Left ventricle myocardium inferior (tissue), 1 donor: Measurements from ENCODE around the gene GLA. TPM values are rescaled to one million over a fixed set of nuclear protein-coding genes. Genes with fewer than 3 reads are reported as not detected.
A peak's percentile ranks its signal among the peaks of the same experiment; 100 is the strongest.

Experiments
- DNase-seq: peaks from one replicate; pipeline ENCODE4 v3.0.0-alpha.2; 2020
- H3K27ac ChIP-seq: fragments of 200-600 bp; replicated peaks from 2 replicates; pipeline ENCODE4 v1.8.0; 2021
- H3K27me3 ChIP-seq: fragments of 200-600 bp; 2 replicates; pipeline ENCODE4 v1.8.0; 2021; ENCODE audit warnings: low read depth
- H3K36me3 ChIP-seq: fragments of 200-600 bp; 2 replicates; pipeline ENCODE4 v1.8.0; 2021
- H3K4me1 ChIP-seq: fragments of 200-600 bp; 2 replicates; pipeline ENCODE4 v1.8.0; 2021
- H3K4me3 ChIP-seq: fragments of 200-600 bp; 2 replicates; pipeline ENCODE4 v1.8.0; 2021; ENCODE audit warnings: mild to moderate bottlenecking, moderate library complexity
- H3K9me3 ChIP-seq: fragments of 200-600 bp; replicated peaks from 2 replicates; pipeline ENCODE4 v1.8.0; 2021
- intact Hi-C: fragments of 100-400 bp; cut with micrococcal nuclease; formaldehyde crosslinking; loops from one replicate; pipeline ENCODE4 v1.11.0; 2022
- total RNA-seq: library from RNA; stranded (reverse); fragmentation: NEBNext Ultra II Directional; extraction: Animal tissue kit (Norgen Biotek cat#: 25700); gene quantifications from one replicate; pipeline ENCODE4 v1.2.1, GENCODE V29; 2021
- TF ChIP-seq, protein P1 (sequence below): fragments of 200-600 bp; IDR thresholded peaks from 2 replicates; pipeline ENCODE4 v1.8.0; 2021; ENCODE audit warnings: antibody characterized with exemption, mild to moderate bottlenecking, borderline replicate concordance
- donor health status: DM: no; HTN: yes; CAD: no; lungs with severe emphysema.

The GLA gene
- total RNA-seq, 1 donor from 2014 or later, result 10.8 TPM

DNA sequence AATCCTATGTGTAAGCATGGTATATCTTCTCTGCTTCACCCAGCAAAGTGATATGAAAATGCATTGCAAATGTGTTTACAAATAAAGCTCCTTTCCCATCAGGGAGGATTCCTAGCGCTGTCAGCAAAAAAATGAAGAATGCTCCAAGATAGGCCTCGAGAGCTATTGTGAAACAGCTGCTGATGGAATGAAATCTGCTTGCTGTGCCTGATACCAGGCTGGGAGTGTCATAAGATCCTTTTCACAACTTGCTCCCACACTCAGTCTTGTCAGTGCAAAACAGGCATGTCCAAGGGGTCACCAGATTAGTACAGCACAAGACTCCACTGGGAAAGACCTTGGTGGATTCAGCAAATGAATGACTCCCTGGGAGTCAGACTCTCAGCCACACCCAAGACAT is 34.4 kb upstream of the GLA start:
- Histone ChIP-seq H3K27ac (no peak overlapping the region), H3K36me3 (peaks cover 22% of the 10 kb centered on the region), H3K27me3 (no peaks in the 10 kb centered on the region), H3K4me1 (peaks cover 3% of the 10 kb centered on the region), H3K9me3 (no peaks in the 10 kb centered on the region), H3K4me3 (no peak overlapping the region)
- TF ChIP-seq, protein P1, sequence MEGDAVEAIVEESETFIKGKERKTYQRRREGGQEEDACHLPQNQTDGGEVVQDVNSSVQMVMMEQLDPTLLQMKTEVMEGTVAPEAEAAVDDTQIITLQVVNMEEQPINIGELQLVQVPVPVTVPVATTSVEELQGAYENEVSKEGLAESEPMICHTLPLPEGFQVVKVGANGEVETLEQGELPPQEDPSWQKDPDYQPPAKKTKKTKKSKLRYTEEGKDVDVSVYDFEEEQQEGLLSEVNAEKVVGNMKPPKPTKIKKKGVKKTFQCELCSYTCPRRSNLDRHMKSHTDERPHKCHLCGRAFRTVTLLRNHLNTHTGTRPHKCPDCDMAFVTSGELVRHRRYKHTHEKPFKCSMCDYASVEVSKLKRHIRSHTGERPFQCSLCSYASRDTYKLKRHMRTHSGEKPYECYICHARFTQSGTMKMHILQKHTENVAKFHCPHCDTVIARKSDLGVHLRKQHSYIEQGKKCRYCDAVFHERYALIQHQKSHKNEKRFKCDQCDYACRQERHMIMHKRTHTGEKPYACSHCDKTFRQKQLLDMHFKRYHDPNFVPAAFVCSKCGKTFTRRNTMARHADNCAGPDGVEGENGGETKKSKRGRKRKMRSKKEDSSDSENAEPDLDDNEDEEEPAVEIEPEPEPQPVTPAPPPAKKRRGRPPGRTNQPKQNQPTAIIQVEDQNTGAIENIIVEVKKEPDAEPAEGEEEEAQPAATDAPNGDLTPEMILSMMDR, result no peak
- intact Hi-C loops, result no loop called here
- no peak for DNase-seq

DNA sequence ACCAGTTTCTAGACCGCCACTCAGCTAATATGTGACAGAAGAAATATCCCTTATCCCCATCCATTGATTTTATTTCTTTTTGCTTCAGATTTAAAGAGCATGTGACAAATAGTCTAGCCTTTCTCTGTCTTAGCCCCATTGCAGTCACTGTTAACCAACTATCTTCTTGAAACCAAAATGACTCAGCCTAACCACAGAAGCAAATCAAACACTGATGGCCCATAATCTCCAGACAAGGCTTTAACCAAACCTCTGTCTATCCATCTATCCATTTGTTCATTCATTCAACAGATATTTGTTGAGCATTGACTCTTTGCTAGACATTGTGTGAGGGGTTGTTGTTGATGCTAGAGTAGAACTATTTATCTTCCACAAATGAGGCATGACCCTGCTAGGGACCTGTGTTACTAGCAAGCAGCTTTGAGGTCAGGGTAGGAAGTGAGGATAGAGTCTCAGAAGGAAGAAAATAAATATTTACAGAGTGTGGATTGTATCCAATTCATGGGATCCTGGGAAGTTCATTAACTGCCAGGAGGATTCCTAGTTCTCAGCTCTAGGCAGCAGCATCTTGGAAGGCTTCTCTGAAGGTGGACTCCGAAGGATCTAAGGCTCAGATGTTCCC is 22.8 kb upstream of the GLA start:
- intact Hi-C loops, result no loop called here
- H3K36me3 ChIP-seq, result peaks cover 24% of the 10 kb centered on the region
- no peak overlapping the region for H3K4me3 ChIP-seq
- TF ChIP-seq, protein P1, result no peak
- H3K27ac ChIP-seq, result no peak overlapping the region
- no peaks in the 10 kb centered on the region for H3K4me1 ChIP-seq
- H3K9me3 ChIP-seq, result peaks cover 12% of the 10 kb centered on the region
- H3K27me3 ChIP-seq, result no peaks in the 10 kb centered on the region
- DNase-seq, result no peak

DNA sequence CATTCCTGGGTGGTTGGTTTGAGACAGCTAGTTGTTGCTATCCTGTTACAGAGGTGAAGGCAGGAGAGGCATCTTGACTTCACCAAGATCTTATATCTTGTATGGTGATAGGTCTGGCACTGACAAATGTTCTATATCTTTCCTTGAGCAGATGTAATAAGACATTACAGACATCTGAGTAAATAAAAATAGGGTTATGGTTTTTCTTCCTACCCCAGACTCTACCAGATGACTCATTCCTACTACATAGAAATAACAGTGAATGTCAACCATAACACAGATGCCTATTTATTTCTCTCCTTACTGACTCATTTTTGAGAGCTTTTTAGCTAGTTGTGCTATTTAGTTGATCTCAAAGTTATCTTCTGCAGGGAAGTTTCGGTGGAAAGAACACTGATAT is 22.2 kb upstream of the GLA start:
- H3K36me3 ChIP-seq, result peaks cover 24% of the 10 kb centered on the region
- peaks cover 12% of the 10 kb centered on the region for H3K9me3 ChIP-seq
- TF ChIP-seq, protein P1, result no peak
- no peaks in the 10 kb centered on the region for H3K27me3 ChIP-seq
- no peak overlapping the region for H3K4me3 ChIP-seq
- no peak overlapping the region for H3K27ac ChIP-seq
- DNase-seq, result no peak
- intact Hi-C loops, result no loop called here
- H3K4me1 ChIP-seq, result no peaks in the 10 kb centered on the region

DNA sequence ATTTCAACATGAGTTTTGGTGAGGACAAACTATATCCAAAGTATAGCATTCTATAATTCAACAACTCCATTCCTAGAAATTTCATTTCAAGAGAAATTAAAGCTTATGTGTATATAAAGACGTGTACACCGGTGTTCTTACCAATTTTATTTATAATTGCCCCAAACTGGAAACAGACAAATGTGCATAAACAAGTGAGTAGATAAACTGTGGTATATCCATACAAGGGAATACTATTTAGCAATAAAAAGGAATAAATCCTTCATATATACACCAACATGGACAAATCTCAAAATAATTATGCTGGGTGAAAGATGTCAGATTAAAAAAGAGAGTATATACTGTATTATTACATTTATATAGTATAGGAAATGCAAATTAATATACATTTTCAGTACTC is 20.2 kb upstream of the GLA start:
- intact Hi-C loops, result no loop called here
- Histone ChIP-seq H3K27ac (no peak overlapping the region), H3K27me3 (no peaks in the 10 kb centered on the region), H3K4me3 (no peak overlapping the region), H3K4me1 (no peaks in the 10 kb centered on the region), H3K36me3 (peaks cover 27% of the 10 kb centered on the region), H3K9me3 (peaks cover 12% of the 10 kb centered on the region)
- TF ChIP-seq, protein P1, result no peak
- no peak for DNase-seq

DNA sequence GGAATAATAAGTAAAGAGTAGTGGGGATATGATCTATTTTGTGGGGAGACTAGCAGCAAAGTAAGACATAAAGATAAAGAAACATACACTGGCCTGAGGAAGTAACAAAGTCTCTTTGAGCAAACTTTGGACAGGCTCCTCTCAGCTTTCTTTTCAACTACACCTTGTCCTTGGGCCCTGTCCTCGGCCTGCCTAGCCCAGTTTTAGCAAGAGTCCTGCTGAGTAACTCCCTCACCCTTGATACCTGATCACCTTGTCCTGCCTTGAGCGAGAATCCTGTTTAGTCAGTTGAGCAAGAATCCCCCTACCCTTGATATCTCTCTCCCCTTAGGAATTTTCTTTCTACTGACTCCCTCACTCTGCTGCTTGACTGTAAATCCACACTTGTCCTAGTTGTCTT is 11.8 kb upstream of the GLA start:
- intact Hi-C loops, result no loop called here
- H3K4me3 ChIP-seq, result peak overlapping the region; percentile 76
- peak overlapping the region; percentile 95 for H3K27ac ChIP-seq

More for the DNA sequence above, 11.8 kb upstream of the GLA start:
- Histone ChIP-seq H3K9me3 (no peaks in the 10 kb centered on the region), H3K4me1 (peaks cover 26% of the 10 kb centered on the region), H3K36me3 (no peaks in the 10 kb centered on the region), H3K27me3 (no peaks in the 10 kb centered on the region)
- no peak for DNase-seq
- TF ChIP-seq, protein P1, result no peak
